CD4-positive, alpha-beta T cell (primary cell): ENCODE results near the gene PATJ. TPM values are rescaled to one million over a fixed set of nuclear protein-coding genes. Genes with fewer than 3 reads are reported as not detected.

Experiments
- ATAC-seq: fragments of 200-7000 bp; cut with Tn5 transposase; one replicate; pipeline ENCODE4 v1.10.0; 2022; ENCODE audit warnings: mild to moderate bottlenecking; ENCODE audit not compliant: poor library complexity
- CTCF ChIA-PET: fragments of 350-600 bp; sonication (Branson Sonifier 250); formaldehyde crosslinking; loops from one replicate; lab custom pipeline; 2021; ENCODE audit warnings: antibody characterized with exemption, inconsistent platforms; lab: Charles Lee
- POLR2A ChIA-PET: fragments of 350-600 bp; sonication (Branson Sonifier 250); formaldehyde crosslinking; loops from one replicate; lab custom pipeline; 2021; ENCODE audit warnings: antibody characterized with exemption, inconsistent platforms; lab: Charles Lee
- DNase-seq, 14 experiments: peaks; one replicate each; pipeline ENCODE4 v3.0.0-alpha.2; 2013 to 2020; ENCODE audit warnings: mixed read lengths in 2 of 14
- H3K27ac ChIP-seq, 2 donors: one replicate each; pipeline versions ENCODE4 v1.5.1 to v1.7.0; 2013; ENCODE audit warnings: low read length in 2 of 2, low read depth in 1 of 2, mild to moderate bottlenecking in 1 of 2
- H3K27me3 ChIP-seq, 2 experiments: 1 replicate in 1 of 2; 2 replicates in 1 of 2; pipeline versions ENCODE4 v1.6.1 to v1.7.0; 2013; ENCODE audit warnings: low read length in 2 of 2, control low read depth in 1 of 2, mild to moderate bottlenecking in 1 of 2, moderate library complexity in 1 of 2; ENCODE audit not compliant: insufficient read depth in 2 of 2, control insufficient read depth in 1 of 2
- H3K36me3 ChIP-seq: one replicate; pipeline ENCODE4 v1.6.1; 2013; ENCODE audit warnings: low read length, control low read depth; ENCODE audit not compliant: insufficient read depth
- H3K4me1 ChIP-seq: one replicate; pipeline ENCODE4 v1.6.1; 2013; ENCODE audit warnings: low read length, control low read depth; ENCODE audit not compliant: insufficient read depth
- H3K4me3 ChIP-seq: one replicate; pipeline ENCODE4 v1.5.1; 2013; ENCODE audit warnings: mild to moderate bottlenecking, low read length, moderate library complexity
- H3K9me3 ChIP-seq, 2 experiments: 1 replicate in 1 of 2; 2 replicates in 1 of 2; pipeline versions ENCODE4 v1.6.1 to v1.7.0; 2013; ENCODE audit warnings: low read length in 2 of 2, mild to moderate bottlenecking in 2 of 2, control low read depth in 1 of 2, moderate library complexity in 1 of 2; ENCODE audit not compliant: control insufficient read depth in 1 of 2, insufficient read depth in 1 of 2
- H3K27ac Mint-ChIP-seq: one replicate; pipeline ENCODE4 v1.8.0; 2020; ENCODE audit warnings: mixed read lengths
- H3K27me3 Mint-ChIP-seq: one replicate; pipeline ENCODE4 v1.8.0; 2021; ENCODE audit warnings: mixed read lengths
- H3K36me3 Mint-ChIP-seq: one replicate; pipeline ENCODE4 v1.8.0; 2021; ENCODE audit warnings: low read depth, mixed read lengths
- H3K4me1 Mint-ChIP-seq: one replicate; pipeline ENCODE4 v1.8.0; 2021; ENCODE audit warnings: low read depth, mixed read lengths
- H3K4me3 Mint-ChIP-seq: one replicate; pipeline ENCODE4 v1.8.0; 2020; ENCODE audit warnings: mild to moderate bottlenecking, mixed read lengths
- H3K9me3 Mint-ChIP-seq: one replicate; pipeline ENCODE4 v1.8.0; 2020; ENCODE audit warnings: mixed read lengths
- CTCF ChIP-seq: fragments of 200-600 bp; IDR thresholded peaks from one replicate; pipeline ENCODE4 v1.8.0; 2022; ENCODE audit warnings: antibody characterized with exemption, mild to moderate bottlenecking
- intact Hi-C, 2 experiments: fragments of 100-400 bp; cut with DNase I in 1 of 2; cut with micrococcal nuclease in 1 of 2; formaldehyde crosslinking; loops; one replicate each; pipeline versions ENCODE4 v1.15.1 to v1.9.0; 2023 to 2025; cut with DNase I, micrococcal nuclease
- total RNA-seq, 174 experiments: library from RNA in 2 of 174; stranded (reverse) in 2 of 174; gene quantifications; one replicate each; pipeline ENCODE4 v1.2.3 and lab custom pipeline; 2021 to 2026

The PATJ gene
- total RNA-seq, 2 experiments from 2014 or later, result 50.4 to 54.1 TPM

GRCh38 chr1:62082456-62083363 lies 340.4 kb downstream of the PATJ start:
- H3K4me1 Mint-ChIP-seq, result no peaks in the 10 kb centered on the region
- peak; percentile 95 for TF ChIP-seq CTCF
- ATAC-seq (peak; percentile 54), DNase-seq (peak in 12 of 14 experiments; percentile 4 to 53 (median 16))
- no peaks in the 10 kb centered on the region for H3K4me1 ChIP-seq
- H3K36me3 ChIP-seq, result peaks cover 21% of the 10 kb centered on the region
- no peak overlapping the region for H3K27ac Mint-ChIP-seq
- H3K27me3 Mint-ChIP-seq, result no peaks in the 10 kb centered on the region
- no peaks in the 10 kb centered on the region for H3K9me3 Mint-ChIP-seq
- H3K27me3 ChIP-seq, result no peaks in the 10 kb centered on the region
- intact Hi-C loops, result loop anchor here (2.0 to 5.0 kb wide), 3 partner anchors 324 to 665 kb away; no protein-coding TSS in a partner anchor
- no peak overlapping the region for H3K4me3 Mint-ChIP-seq
- no peaks in the 10 kb centered on the region for H3K9me3 ChIP-seq
- H3K36me3 Mint-ChIP-seq, result peaks cover 54% of the 10 kb centered on the region
- H3K4me3 ChIP-seq, result no peak overlapping the region
- no peak overlapping the region for H3K27ac ChIP-seq
- POLR2A ChIA-PET, result no interaction called here
- CTCF ChIA-PET, result interaction anchor here (0.6 to 1.8 kb wide), 5 partner anchors 11 to 664 kb away, joined by 3 to 4 read pairs (median 3); no protein-coding TSS in a partner anchor

GRCh38 chr1:62084310-62084890 lies 342.1 kb downstream of the PATJ start:
- Mint-ChIP-seq H3K4me3 (no peak overlapping the region), H3K27me3 (no peaks in the 10 kb centered on the region), H3K9me3 (no peaks in the 10 kb centered on the region), H3K27ac (no peak overlapping the region), H3K4me1 (no peaks in the 10 kb centered on the region), H3K36me3 (peaks cover 60% of the 10 kb centered on the region)
- no peak for TF ChIP-seq CTCF
- intact Hi-C loops, result loop anchor here in 1 of 2 experiments (5.0 kb wide), 1 partner anchor 663 kb away; no protein-coding TSS in a partner anchor
- no peaks in the 10 kb centered on the region for H3K27me3 ChIP-seq
- no peak overlapping the region for H3K27ac ChIP-seq
- H3K4me1 ChIP-seq, result no peaks in the 10 kb centered on the region
- ChIA-PET POLR2A (no interaction called here), CTCF (interaction anchor here (1.8 kb wide), 1 partner anchor 9 kb away, joined by 3 read pairs; no protein-coding TSS in a partner anchor)
- ATAC-seq, result no peak
- no peaks in the 10 kb centered on the region for H3K9me3 ChIP-seq
- DNase-seq, result no peak
- H3K4me3 ChIP-seq, result no peak overlapping the region
- H3K36me3 ChIP-seq, result peaks cover 28% of the 10 kb centered on the region

- CTCF ChIA-PET, result no interaction called here
- Mint-ChIP-seq H3K27ac (no peak overlapping the region), H3K4me1 (no peaks in the 10 kb centered on the region), H3K27me3 (no peaks in the 10 kb centered on the region), H3K9me3 (no peaks in the 10 kb centered on the region), H3K36me3 (peaks cover 53% of the 10 kb centered on the region), H3K4me3 (no peak overlapping the region)
- Histone ChIP-seq H3K27me3 (no peaks in the 10 kb centered on the region), H3K9me3 (no peaks in the 10 kb centered on the region), H3K4me3 (no peak overlapping the region), H3K4me1 (no peaks in the 10 kb centered on the region), H3K36me3 (peaks cover 27% of the 10 kb centered on the region), H3K27ac (no peak overlapping the region)
- intact Hi-C loops, result no loop called here
- no peak for TF ChIP-seq CTCF
- ATAC-seq, result no peak
- no peak for DNase-seq
- POLR2A ChIA-PET, result no interaction called here
Observed at GRCh38 chr1:62088439-62088838, 346.2 kb downstream of the PATJ start.
